ENCODE data around the gene SLC30A1. TPM values are rescaled to one million over a fixed set of nuclear protein-coding genes. Genes with fewer than 3 reads are reported as not detected.
A peak's percentile ranks its signal among the peaks of the same experiment; 100 is the strongest.

Gene SLC30A1
- total and polyA plus RNA-seq, 2 of the 13 experiments (the other 11 are each of a cell fraction or from before 2014, with no cell fraction given), result 5.9 to 24.4 TPM

DNA sequence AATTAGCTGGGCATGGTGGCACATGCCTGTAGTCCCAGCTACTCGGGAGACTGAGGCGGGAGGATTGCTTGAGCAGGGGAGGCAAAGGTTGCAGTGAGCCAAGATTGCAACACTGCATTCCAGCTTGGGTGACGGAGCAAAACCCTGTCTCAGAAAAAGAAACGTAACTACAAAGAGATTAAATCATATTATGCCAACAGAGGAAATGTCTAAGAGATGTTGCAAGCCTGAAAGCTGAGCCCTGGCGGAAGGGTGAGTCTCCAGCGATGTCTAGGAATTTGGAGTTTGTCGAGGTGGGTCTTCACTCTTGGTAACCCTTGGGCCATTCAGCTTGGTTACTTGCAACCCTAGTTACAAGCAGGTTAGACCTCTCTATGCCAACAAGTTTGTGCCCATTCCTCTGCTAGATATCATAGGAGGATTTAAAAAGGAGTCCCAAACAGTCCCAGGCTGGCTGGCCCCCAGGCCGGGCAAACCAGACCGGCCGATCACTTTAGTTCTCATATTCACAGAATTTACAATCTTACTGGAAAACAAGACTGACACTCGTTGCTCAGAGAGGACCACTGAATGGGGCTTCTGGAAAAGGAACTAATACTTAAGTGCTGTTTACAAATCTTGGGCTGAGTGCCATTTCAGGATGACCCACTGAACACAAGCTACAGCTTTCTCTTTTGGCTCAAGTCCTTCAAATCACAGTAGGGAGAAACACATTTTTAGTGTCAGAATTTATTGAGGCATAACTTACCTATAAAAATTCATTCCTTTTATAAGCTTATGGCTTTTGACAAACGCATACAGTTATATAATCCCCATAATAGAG lies 27.1 kb downstream of the SLC30A1 start:
- ATAC-seq (no peak; the same call in 2 of the 3 replicates), DNase-seq (ENCODE audit: low spot score) (peak; percentile 19), FAIRE-seq (no peak)
- no TSS peak for BruUV-seq (replicated peaks)
- Histone ChIP-seq H3K4me2 (ENCODE audit: low read depth, low read length) (peak overlapping the region; percentile 32), H4K20me1 (ENCODE audit: insufficient read depth, low read length) (no peaks in the 10 kb centered on the region), H3K4me1 (ENCODE audit: insufficient read depth, low read length) (peaks cover 36% of the 10 kb centered on the region), H3K36me3 (replicated peaks in 1 of 2; ENCODE audit: control insufficient read depth in 1 of 2, insufficient read depth in 2 of 2, low read length in 2 of 2) (no peaks in the 10 kb centered on the region), H3K79me2 (ENCODE audit: insufficient read depth, low read length) (no peaks in the 10 kb centered on the region), H3K9me3 (ENCODE audit: low read length) (no peaks in the 10 kb centered on the region), H3K27ac (ENCODE audit: extremely low read length, insufficient read depth, low read length) (no peak overlapping the region), H2AFZ (ENCODE audit: low read length) (no peak overlapping the region), H3K27me3 (ENCODE audit: control insufficient read depth in 1 of 2, insufficient read depth in 2 of 2, low read length in 2 of 2) (peaks cover 0 to 18% of the 10 kb centered on the region in 2 experiments; a peak in 2 of 5 replicates), H3K4me3 (replicated peaks in 1 of 3; ENCODE audit: insufficient read depth in 1 of 3, low read depth in 2 of 3, low read length in 3 of 3) (no peak overlapping the region), H3K9ac (ENCODE audit: insufficient read depth, low read depth, low read length) (no peak overlapping the region)
- CTCF ChIA-PET (ENCODE audit: low intra/inter-chr PET ratio, low total read pairs), result no interaction called here
- in situ Hi-C loops (cut with HindIII; ENCODE audit: extremely low pct_ligation_motif_present, low pct_unique_long_range_greater_than_20kb), result no loop called here
- POLR2A ChIA-PET, result interaction anchor here (1.7 kb wide), 1 partner anchor 37 kb away, joined by 4 read pairs; no protein-coding TSS in a partner anchor
- WGBS (ENCODE audit: low lambda C conversion rate), result 19% methylated on average over 11 of the region's 12 CpGs
- intact Hi-C loops (cut with micrococcal nuclease; ENCODE audit: unreplicated experiment), result loop anchor here (1.0 to 5.0 kb wide), 2 partner anchors 28 to 35 kb away; no protein-coding TSS in a partner anchor
- TF ChIP-seq, protein P1, sequence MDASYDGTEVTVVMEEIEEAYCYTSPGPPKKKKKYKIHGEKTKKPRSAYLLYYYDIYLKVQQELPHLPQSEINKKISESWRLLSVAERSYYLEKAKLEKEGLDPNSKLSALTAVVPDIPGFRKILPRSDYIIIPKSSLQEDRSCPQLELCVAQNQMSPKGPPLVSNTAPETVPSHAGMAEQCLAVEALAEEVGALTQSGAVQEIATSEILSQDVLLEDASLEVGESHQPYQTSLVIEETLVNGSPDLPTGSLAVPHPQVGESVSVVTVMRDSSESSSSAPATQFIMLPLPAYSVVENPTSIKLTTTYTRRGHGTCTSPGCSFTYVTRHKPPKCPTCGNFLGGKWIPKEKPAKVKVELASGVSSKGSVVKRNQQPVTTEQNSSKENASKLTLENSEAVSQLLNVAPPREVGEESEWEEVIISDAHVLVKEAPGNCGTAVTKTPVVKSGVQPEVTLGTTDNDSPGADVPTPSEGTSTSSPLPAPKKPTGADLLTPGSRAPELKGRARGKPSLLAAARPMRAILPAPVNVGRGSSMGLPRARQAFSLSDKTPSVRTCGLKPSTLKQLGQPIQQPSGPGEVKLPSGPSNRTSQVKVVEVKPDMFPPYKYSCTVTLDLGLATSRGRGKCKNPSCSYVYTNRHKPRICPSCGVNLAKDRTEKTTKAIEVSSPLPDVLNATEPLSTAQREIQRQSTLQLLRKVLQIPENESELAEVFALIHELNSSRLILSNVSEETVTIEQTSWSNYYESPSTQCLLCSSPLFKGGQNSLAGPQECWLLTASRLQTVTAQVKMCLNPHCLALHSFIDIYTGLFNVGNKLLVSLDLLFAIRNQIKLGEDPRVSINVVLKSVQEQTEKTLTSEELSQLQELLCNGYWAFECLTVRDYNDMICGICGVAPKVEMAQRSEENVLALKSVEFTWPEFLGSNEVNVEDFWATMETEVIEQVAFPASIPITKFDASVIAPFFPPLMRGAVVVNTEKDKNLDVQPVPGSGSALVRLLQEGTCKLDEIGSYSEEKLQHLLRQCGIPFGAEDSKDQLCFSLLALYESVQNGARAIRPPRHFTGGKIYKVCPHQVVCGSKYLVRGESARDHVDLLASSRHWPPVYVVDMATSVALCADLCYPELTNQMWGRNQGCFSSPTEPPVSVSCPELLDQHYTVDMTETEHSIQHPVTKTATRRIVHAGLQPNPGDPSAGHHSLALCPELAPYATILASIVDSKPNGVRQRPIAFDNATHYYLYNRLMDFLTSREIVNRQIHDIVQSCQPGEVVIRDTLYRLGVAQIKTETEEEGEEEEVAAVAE (CRISPR knock-in tag; IDR thresholded peaks at IDR 0.05; ENCODE audit: borderline replicate concordance), result no peak
- 0 out of 4 replicates have a peak, but pooled peaks of 1 of the 2 experiments have one; percentile 24 for TF ChIP-seq KLF16 (CRISPR knock-in tag; IDR thresholded peaks at IDR 0.05)
- no peak for TF ChIP-seq YEATS2 (CRISPR knock-in tag; IDR thresholded peaks at IDR 0.05; ENCODE audit: borderline replicate concordance)
- TF ChIP-seq ZNF230 (CRISPR knock-in tag; IDR thresholded peaks at IDR 0.05), result no peak
- TF ChIP-seq GATAD2A (CRISPR knock-in tag; IDR thresholded peaks at IDR 0.05), result peak; percentile 48
- TF ChIP-seq, protein P2, sequence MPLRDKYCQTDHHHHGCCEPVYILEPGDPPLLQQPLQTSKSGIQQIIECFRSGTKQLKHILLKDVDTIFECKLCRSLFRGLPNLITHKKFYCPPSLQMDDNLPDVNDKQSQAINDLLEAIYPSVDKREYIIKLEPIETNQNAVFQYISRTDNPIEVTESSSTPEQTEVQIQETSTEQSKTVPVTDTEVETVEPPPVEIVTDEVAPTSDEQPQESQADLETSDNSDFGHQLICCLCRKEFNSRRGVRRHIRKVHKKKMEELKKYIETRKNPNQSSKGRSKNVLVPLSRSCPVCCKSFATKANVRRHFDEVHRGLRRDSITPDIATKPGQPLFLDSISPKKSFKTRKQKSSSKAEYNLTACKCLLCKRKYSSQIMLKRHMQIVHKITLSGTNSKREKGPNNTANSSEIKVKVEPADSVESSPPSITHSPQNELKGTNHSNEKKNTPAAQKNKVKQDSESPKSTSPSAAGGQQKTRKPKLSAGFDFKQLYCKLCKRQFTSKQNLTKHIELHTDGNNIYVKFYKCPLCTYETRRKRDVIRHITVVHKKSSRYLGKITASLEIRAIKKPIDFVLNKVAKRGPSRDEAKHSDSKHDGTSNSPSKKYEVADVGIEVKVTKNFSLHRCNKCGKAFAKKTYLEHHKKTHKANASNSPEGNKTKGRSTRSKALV (CRISPR knock-in tag; IDR thresholded peaks at IDR 0.05), result no peak
- TF ChIP-seq SNRNP70 (IDR thresholded peaks at IDR 0.05; ENCODE audit: low read depth, low read length), result no peak
- no peak for TF ChIP-seq EP300 (IDR thresholded peaks at IDR 0.05; ENCODE audit: low read depth in 2 of 2, low read length in 2 of 2)
- no peak for TF ChIP-seq EP300 (CRISPR knock-in tag; IDR thresholded peaks at IDR 0.05; ENCODE audit: borderline replicate concordance)
- TF ChIP-seq ZBTB42 (CRISPR knock-in tag; IDR thresholded peaks at IDR 0.05), result no peak
- peak; percentile 72 for TF ChIP-seq CEBPB (IDR thresholded peaks at IDR 0.05; ENCODE audit: borderline replicate concordance, low read depth, low read length)
- peak; percentile 78 for TF ChIP-seq BCL6 (CRISPR knock-in tag; IDR thresholded peaks at IDR 0.05)
- TF ChIP-seq ZNF678 (CRISPR knock-in tag; IDR thresholded peaks at IDR 0.05), result no peak
- no peak for TF ChIP-seq ZMAT3 (CRISPR knock-in tag; conservative IDR thresholded peaks at IDR 0.05)
- no peak for TF ChIP-seq NFE2 (CRISPR knock-in tag; IDR thresholded peaks at IDR 0.05)
- TF ChIP-seq CEBPG (CRISPR knock-in tag; IDR thresholded peaks at IDR 0.05), result peak; percentile 73
- peak; percentile 31; the same call in 1 of the 2 replicates for TF ChIP-seq HNF4A (CRISPR knock-in tag; IDR thresholded peaks at IDR 0.05)
- TF ChIP-seq, protein P3, sequence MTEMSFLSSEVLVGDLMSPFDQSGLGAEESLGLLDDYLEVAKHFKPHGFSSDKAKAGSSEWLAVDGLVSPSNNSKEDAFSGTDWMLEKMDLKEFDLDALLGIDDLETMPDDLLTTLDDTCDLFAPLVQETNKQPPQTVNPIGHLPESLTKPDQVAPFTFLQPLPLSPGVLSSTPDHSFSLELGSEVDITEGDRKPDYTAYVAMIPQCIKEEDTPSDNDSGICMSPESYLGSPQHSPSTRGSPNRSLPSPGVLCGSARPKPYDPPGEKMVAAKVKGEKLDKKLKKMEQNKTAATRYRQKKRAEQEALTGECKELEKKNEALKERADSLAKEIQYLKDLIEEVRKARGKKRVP (CRISPR knock-in tag; IDR thresholded peaks at IDR 0.05), result 0 out of 4 replicates have a peak, but pooled peaks of 1 of the 2 experiments have one; percentile 41

Measured in HepG2 (cell line).